Stomach (tissue), 9 donors: ENCODE results near the gene GALR3. TPM values are rescaled to one million over a fixed set of nuclear protein-coding genes. Genes with fewer than 3 reads are reported as not detected.
A peak's percentile ranks its signal among the peaks of the same experiment; 100 is the strongest.

ENCODE experiments used
- DNase-seq, 2 donors: peaks; one replicate each; pipeline versions ENCODE4 v3.0.0 to v3.0.0-alpha.2; 2013 to 2019
- H3K27ac ChIP-seq, 5 donors: fragments of 200-600 bp in 4 of 5; sonication (generic) in 4 of 5; one replicate each; pipeline ENCODE4 v1.5.1; 2013 to 2019; ENCODE audit warnings: mild to moderate bottlenecking in 1 of 5, moderate library complexity in 1 of 5
- H3K27me3 ChIP-seq, 3 donors: fragments of 200-600 bp; sonication (generic); one replicate each; pipeline ENCODE4 v1.5.1; 2017 to 2019; ENCODE audit warnings: mixed run types in 1 of 3
- H3K36me3 ChIP-seq, 4 donors: fragments of 200-600 bp; sonication (generic); 1 replicate in 3 of 4; 2 replicates in 1 of 4; pipeline ENCODE4 v1.5.1; 2016 to 2019
- H3K4me1 ChIP-seq, 4 donors: fragments of 200-600 bp; sonication (generic); one replicate each; pipeline ENCODE4 v1.5.1; 2016 to 2019
- H3K4me3 ChIP-seq, 4 donors: fragments of 200-600 bp; sonication (generic) in 3 of 4; one replicate each; pipeline ENCODE4 v1.5.1; 2016 to 2019; ENCODE audit warnings: mild to moderate bottlenecking in 1 of 4
- H3K9me3 ChIP-seq, 4 donors: fragments of 200-600 bp; sonication (generic); one replicate each; pipeline ENCODE4 v1.5.1; 2016 to 2019
- EP300 ChIP-seq: sonication (generic); formaldehyde crosslinking; IDR thresholded peaks from one replicate; pipeline ENCODE4 v1.6.1; 2017; ENCODE audit warnings: antibody characterized with exemption
- POLR2A ChIP-seq, 4 donors: fragments of 450-650 bp; IDR thresholded peaks; one replicate each; pipeline ENCODE4 v1.6.1; 2016; ENCODE audit warnings: antibody characterized with exemption in 4 of 4, control low read depth in 2 of 4, mild to moderate bottlenecking in 1 of 4, moderate library complexity in 1 of 4
- POLR2AphosphoS5 ChIP-seq, 3 donors: sonication (generic); formaldehyde crosslinking; IDR thresholded peaks; one replicate each; pipeline ENCODE4 v1.6.1; 2016; ENCODE audit warnings: antibody characterized with exemption in 3 of 3
- WGBS, 5 donors: extraction: QIAGEN DNeasy Blood & Tissue Kit in 3 of 5; methylation state at CpG; one replicate each; pipeline versions ENCODE4 v1.1.5 to v1.1.7; 2013 to 2018; 5-methylcytosine and 5-hydroxymethylcytosine counted together
- intact Hi-C: fragments of 100-400 bp; cut with DNase I; formaldehyde crosslinking; loops from one replicate; pipeline ENCODE4 v1.15.1; 2023; ENCODE audit warnings: low total_unique reads
- polyA plus RNA-seq, 3 donors: library from polyadenylated mRNA; stranded (reverse); fragments of 200-250 nt; gene quantifications; one replicate each; pipeline ENCODE4 v1.2.3, GENCODE V29; 2013
- total RNA-seq, 5 donors: library from RNA; depleted of rRNA; stranded (reverse); fragments of >200 nt; gene quantifications; one replicate each; pipeline versions ENCODE4 v1.1.0 to v1.2.3, GENCODE V29; 2014 to 2016
- TF ChIP-seq, protein P1 (sequence below), 7 experiments: fragments of 450-650 bp in 4 of 7; fragments of 200-600 bp in 3 of 7; sonication (generic) in 3 of 7; IDR thresholded peaks; one replicate each; pipeline ENCODE4 v1.5.1; 2016 to 2019; ENCODE audit warnings: antibody characterized with exemption in 7 of 7, control low read depth in 2 of 7, mild to moderate bottlenecking in 1 of 7
- donor health status: healthy with polysubstance abuse.
- donor health status: Bipolar disorder and iron deficiency.
- donor health status: healthy.

The GALR3 gene
- total and polyA plus RNA-seq, 8 donors, result not detected

- Histone ChIP-seq H3K27me3 (peaks cover 0 to 7% (median 0%) of the 10 kb centered on the region in 3 donors), H3K4me3 (peak overlapping the region; percentile 44 to 65 (median 61)), H3K4me1 (peaks cover 27 to 58% (median 55%) of the 10 kb centered on the region in 4 donors), H3K27ac (peak overlapping the region; percentile 48 to 83 (median 72)), H3K9me3 (no peaks in the 10 kb centered on the region), H3K36me3 (no peaks in the 10 kb centered on the region)
- WGBS, 5 donors, result 1 to 5% (median 1%) methylated on average over 20 to 63 of the region's 63 CpGs
- TF ChIP-seq POLR2AphosphoS5 (IDR thresholded peaks at IDR 0.05) (peak in 2 of 3 donors; percentile 26 to 47), POLR2A (IDR thresholded peaks at IDR 0.05) (no peak)
- DNase-seq, result peak; percentile 60 to 93
- intact Hi-C loops, result no loop called here
Observed at GRCh38 chr22:37802310-37803194, 20.6 kb upstream of the GALR3 start.

GRCh38 chr22:37803195-37803638 lies 20.0 kb upstream of the GALR3 start:
- TF ChIP-seq EP300, result no peak
- no peak for TF ChIP-seq POLR2A (IDR thresholded peaks at IDR 0.05)
- TF ChIP-seq, protein P1, sequence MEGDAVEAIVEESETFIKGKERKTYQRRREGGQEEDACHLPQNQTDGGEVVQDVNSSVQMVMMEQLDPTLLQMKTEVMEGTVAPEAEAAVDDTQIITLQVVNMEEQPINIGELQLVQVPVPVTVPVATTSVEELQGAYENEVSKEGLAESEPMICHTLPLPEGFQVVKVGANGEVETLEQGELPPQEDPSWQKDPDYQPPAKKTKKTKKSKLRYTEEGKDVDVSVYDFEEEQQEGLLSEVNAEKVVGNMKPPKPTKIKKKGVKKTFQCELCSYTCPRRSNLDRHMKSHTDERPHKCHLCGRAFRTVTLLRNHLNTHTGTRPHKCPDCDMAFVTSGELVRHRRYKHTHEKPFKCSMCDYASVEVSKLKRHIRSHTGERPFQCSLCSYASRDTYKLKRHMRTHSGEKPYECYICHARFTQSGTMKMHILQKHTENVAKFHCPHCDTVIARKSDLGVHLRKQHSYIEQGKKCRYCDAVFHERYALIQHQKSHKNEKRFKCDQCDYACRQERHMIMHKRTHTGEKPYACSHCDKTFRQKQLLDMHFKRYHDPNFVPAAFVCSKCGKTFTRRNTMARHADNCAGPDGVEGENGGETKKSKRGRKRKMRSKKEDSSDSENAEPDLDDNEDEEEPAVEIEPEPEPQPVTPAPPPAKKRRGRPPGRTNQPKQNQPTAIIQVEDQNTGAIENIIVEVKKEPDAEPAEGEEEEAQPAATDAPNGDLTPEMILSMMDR (IDR thresholded peaks at IDR 0.05), result no peak
- TF ChIP-seq POLR2AphosphoS5 (IDR thresholded peaks at IDR 0.05), result no peak
- Histone ChIP-seq H3K27me3 (peaks cover 0 to 7% (median 0%) of the 10 kb centered on the region in 3 donors), H3K4me1 (peaks cover 30 to 64% (median 59%) of the 10 kb centered on the region in 4 donors), H3K27ac (peak overlapping the region in 3 of 5 donors; percentile 48 to 90 (median 73)), H3K4me3 (peak overlapping the region; percentile 44 to 65 (median 61)), H3K36me3 (no peaks in the 10 kb centered on the region), H3K9me3 (no peaks in the 10 kb centered on the region)
- intact Hi-C loops, result no loop called here
- WGBS, 5 donors, result 20 to 47% (median 28%) methylated on average over 16 of the region's 16 CpGs
- DNase-seq, result peak in 1 of 2 donors; percentile 70

DNA sequence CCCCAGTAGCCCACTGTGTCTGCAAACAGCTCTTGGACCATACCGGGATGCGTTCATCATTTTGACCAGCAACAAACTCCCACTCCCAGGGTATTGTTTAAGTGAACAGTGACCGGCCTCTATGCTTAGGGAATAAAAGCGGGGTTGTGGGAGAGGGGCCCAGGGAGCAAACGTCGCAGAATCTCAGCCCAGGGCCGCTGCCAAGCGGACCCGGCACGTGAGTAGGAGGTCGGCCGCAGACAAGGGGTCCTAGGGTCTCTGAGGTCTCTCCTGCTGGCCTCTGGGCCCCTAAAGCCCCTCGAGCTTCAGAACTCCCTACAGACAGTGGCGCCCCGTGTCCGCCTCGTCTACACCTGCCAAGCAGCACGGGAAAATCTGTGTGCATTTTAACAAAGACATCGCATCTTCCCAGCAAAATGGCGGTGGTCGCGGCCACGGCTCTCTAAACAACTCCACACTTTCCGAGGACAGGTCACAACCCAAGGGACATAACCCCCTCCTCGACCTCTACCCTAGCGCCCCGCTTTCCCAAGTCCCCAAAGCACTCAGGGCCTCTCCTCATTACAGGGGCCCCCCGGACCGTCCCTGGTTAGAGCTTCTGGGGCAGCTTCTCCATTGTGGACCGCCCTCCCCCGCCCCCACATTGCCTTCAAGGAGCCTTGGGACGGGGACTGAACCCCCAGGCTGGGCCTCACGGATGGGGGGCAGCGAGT lies 19.4 kb upstream of the GALR3 start:
- H3K36me3 ChIP-seq, result no peaks in the 10 kb centered on the region
- intact Hi-C loops, result no loop called here
- no peak for DNase-seq
- H3K4me1 ChIP-seq, result peaks cover 35 to 70% (median 64%) of the 10 kb centered on the region in 4 donors
- H3K4me3 ChIP-seq, result peak overlapping the region in 3 of 4 donors; percentile 56 to 62 (median 58)
- peaks cover 0 to 7% (median 0%) of the 10 kb centered on the region in 3 donors for H3K27me3 ChIP-seq
- H3K9me3 ChIP-seq, result no peaks in the 10 kb centered on the region
- peak overlapping the region in 4 of 5 donors; percentile 89 to 91 (median 90) for H3K27ac ChIP-seq
- TF ChIP-seq, protein P1 (IDR thresholded peaks at IDR 0.05), result no peak
- TF ChIP-seq POLR2A (IDR thresholded peaks at IDR 0.05) (no peak), EP300 (no peak), POLR2AphosphoS5 (IDR thresholded peaks at IDR 0.05) (no peak)
- WGBS, 5 donors, result 52 to 63% (median 60%) methylated on average over 25 to 34 of the region's 34 CpGs

DNA sequence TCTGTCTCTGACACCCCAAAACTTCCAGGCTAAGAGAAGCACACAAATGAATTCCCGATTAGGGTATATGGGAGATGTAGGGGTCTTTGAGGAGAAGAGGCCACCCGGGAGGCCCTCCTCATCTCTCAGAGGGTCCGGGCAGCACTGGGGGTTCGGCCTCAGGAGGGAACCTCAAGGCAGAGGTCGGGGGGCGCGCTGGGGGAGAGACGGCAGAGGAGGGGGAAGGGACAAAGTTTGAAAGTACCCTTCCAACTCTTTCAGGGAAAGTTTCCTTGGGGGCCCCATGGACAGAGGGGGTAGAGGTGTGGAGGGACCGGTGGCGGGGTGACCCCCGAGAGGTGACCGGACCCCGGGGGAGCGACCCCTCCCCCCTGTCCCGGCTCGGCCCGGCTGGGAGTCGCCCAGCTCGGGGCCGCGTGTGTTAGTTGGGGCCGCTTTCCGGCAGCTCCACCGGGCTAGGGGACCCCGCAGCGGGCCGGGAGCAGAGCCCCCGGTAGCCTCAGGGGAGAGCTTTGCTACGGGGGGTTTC lies 18.8 kb upstream of the GALR3 start:
- 4 to 17% (median 8%) methylated on average over 8 to 28 of the region's 29 CpGs for WGBS, 5 donors
- Histone ChIP-seq H3K36me3 (no peaks in the 10 kb centered on the region), H3K9me3 (no peaks in the 10 kb centered on the region), H3K4me1 (peaks cover 35 to 76% (median 70%) of the 10 kb centered on the region in 4 donors), H3K27me3 (peaks cover 0 to 7% (median 0%) of the 10 kb centered on the region in 3 donors), H3K4me3 (peak overlapping the region; percentile 53 to 62 (median 57)), H3K27ac (peak overlapping the region; percentile 89 to 95 (median 90))
- TF ChIP-seq POLR2A (IDR thresholded peaks at IDR 0.05), result no peak
- TF ChIP-seq, protein P1 (IDR thresholded peaks at IDR 0.05), result no peak
- no peak for TF ChIP-seq POLR2AphosphoS5 (IDR thresholded peaks at IDR 0.05)
- TF ChIP-seq EP300, result no peak
- DNase-seq, result peak in 1 of 2 donors; percentile 58
- intact Hi-C loops, result no loop called here
